ENCODE data around the gene CHST8.

CHST8 gene

DNA sequence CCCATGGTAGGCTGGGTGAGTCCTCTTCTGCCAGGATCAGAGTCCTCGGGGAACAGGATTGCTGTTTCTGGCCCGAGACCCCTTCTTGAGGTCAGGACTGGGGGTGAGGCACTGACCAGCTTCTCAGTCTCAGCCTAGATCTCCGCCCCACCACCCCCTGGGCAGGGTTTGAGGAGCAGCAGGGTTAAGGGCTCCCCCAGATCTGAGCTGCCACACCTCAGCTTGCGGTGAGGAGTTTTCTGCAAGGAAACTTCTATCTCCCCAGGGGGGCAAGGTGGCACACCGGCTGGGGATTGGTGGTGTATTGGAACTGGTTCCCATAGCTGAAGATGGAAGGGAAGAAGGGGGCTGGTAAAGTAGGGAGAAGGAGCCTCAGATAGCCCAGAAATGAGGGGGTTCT, 19.5 kb downstream of the CHST8 start:
- no peak overlapping the region for H3K27ac ChIP-seq
- TF ChIP-seq, protein P1, sequence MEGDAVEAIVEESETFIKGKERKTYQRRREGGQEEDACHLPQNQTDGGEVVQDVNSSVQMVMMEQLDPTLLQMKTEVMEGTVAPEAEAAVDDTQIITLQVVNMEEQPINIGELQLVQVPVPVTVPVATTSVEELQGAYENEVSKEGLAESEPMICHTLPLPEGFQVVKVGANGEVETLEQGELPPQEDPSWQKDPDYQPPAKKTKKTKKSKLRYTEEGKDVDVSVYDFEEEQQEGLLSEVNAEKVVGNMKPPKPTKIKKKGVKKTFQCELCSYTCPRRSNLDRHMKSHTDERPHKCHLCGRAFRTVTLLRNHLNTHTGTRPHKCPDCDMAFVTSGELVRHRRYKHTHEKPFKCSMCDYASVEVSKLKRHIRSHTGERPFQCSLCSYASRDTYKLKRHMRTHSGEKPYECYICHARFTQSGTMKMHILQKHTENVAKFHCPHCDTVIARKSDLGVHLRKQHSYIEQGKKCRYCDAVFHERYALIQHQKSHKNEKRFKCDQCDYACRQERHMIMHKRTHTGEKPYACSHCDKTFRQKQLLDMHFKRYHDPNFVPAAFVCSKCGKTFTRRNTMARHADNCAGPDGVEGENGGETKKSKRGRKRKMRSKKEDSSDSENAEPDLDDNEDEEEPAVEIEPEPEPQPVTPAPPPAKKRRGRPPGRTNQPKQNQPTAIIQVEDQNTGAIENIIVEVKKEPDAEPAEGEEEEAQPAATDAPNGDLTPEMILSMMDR (IDR thresholded peaks at IDR 0.05) = no peak
- H3K4me3 ChIP-seq = no peak overlapping the region
- DNase-seq (ENCODE audit: low spot score) = peak; percentile 60

DNA sequence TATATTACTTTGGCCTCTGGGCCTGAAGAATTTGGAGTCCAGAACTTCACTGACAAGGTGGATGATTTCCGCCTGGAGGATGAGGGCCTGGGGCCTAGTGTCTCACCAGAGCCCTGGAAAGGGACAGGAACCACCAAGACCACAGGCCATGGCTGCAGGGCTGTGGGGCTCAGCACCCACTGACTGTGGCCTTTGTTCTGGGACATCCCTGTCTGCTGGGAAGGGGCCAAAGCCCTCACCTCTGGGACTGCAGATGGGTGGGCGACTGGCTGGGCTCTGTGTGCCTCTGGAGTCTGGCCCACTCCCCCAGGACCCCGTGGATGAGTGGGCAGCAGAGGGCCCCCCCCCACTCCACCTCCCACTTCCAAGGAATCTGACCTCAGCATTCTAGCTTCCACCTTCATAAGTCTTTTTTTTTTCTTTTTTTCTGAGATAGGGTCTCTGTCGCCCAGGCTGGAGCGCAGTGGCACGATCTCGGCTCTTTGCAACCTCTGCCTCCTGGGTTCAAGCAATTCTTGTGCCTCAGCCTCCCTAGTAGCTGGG, 20.3 kb downstream of the CHST8 start:
- Histone ChIP-seq H3K27ac (no peak overlapping the region), H3K4me3 (no peak overlapping the region)
- TF ChIP-seq, protein P1 (IDR thresholded peaks at IDR 0.05) = no peak
- DNase-seq (ENCODE audit: low spot score) = peak; percentile 40

DNA sequence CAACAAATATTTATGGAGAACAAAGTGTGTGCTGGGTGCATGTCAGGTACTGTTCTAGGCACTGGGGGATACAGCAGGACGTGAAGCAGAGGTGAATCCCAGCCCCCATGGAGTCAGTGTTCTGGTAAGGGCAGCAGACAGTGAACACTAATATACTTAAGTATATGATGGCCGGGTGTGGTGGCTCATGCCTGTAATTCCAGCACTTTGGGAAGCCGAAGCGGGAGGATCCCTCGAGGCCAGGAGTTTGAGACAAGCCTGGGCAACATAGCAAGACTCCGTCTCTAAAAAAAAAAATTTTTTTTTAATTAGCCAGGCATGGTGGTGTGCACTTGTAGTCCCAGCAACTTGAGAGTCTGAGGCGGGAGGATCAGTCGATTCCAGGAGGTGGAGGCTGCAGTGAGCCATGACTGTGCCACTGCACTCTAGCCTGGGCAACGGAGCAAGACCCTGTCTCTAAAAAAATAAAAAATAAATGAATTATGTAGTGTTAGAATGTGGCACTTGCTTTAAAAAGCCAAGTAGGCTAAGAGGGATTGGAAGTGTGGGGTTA, 22.6 kb downstream of the CHST8 start:
- TF ChIP-seq, protein P1 (IDR thresholded peaks at IDR 0.05) = no peak
- peak; percentile 14 for DNase-seq (ENCODE audit: low spot score)

DNA sequence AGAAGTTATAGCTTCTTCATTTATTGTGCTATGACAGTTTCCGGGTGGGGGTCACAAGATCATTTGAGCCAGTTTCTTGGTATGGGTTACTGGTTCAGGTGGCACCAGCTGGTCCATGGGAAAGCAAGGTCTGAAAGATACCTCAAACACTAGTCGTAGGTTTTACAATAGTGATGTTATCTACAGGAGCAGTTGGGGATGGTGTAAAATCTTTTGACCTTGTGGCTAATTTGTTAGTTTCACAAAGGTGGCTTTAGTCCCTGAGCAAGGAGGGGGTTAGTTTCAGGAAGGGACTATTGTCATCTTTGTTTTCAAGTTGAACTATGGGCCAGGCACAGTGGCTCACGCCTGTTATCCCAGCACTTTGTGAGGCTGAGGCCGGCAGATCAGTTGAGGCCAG, 24.6 kb downstream of the CHST8 start:
- H3K4me3 ChIP-seq = no peak overlapping the region
- TF ChIP-seq, protein P1 (IDR thresholded peaks at IDR 0.05) = no peak
- no peak overlapping the region for H3K27ac ChIP-seq
- DNase-seq (ENCODE audit: low spot score) = no peak

More for the DNA sequence above, 22.6 kb downstream of the CHST8 start:
- H3K27ac ChIP-seq = no peak overlapping the region
- H3K4me3 ChIP-seq = no peak overlapping the region

DNA sequence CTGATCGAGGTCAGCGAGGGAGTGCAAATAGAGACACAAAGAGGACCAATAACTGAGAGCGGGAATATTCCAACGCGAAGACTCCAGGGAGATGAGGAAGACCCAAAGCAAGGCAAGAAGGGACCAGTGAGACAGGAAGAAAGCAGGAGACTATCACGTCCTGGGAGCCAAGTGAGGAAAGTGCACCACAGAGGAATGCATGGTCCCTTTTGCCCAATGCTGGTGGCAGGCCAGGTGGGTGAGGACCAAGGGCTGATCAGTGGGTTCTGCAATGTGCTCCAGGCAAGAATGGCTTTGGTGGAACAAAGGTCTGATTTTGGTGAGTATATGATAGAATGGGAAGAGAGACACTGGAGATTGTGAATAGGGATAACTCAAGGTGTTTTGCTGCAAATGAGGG, 25.4 kb downstream of the CHST8 start:
- H3K27ac ChIP-seq = no peak overlapping the region
- TF ChIP-seq, protein P1 (IDR thresholded peaks at IDR 0.05) = no peak
- DNase-seq (ENCODE audit: low spot score) = peak; percentile 29
- no peak overlapping the region for H3K4me3 ChIP-seq

DNA sequence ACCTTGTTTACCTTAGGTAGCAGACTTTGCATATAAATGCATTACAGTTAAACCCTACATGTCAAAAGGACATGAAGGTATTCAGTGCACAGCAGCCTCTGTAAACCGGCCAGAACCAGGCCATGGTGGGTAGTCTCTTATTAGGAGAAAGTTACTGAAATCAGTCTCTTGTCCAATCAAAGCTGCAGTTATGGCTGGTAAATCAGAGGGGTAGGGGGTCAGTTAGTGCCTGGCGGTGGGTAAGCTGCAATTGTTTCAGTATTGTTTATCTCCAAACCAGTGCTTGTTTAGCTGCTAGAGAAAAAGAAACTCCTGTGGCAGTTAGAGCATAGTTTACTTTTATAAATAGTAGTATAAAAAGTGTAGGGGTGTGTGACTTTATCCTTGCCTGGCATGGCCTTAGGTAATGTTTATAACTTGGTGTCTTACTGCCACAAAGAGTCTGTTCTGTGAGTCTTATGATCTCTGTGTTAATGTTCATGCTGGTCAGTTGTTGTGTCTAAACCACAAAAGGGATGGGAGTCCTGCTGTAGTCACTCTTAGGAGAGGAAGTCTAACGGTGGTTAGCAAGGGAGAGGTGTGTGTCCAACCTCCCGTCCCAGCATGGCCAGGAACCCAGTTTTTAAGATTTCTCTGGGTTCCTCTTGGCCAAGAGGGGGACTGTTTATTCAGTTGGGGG, 28.0 kb downstream of the CHST8 start:
- Histone ChIP-seq H3K27ac (no peak overlapping the region), H3K4me3 (no peak overlapping the region)
- DNase-seq (ENCODE audit: low spot score) = peak; percentile 31
- TF ChIP-seq, protein P1 (IDR thresholded peaks at IDR 0.05) = no peak

DNA sequence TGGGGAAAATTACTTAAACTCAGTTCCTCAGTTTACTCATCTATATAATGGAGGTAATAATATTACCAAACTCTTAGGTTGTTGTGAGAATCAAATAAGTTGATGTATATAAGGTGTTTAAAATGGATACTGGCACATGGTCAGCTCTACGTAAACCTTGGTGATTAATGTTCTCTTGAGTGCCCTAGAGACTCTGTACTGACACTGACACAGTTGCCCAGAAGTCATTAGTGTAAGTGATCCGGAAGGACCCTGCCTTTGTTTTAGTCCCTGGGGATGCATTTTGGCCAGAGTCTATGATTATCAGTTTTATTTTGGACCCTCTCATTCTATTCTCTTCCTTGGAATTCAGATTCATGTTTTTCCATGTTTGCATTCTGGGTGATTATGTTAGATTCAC, 31.9 kb downstream of the CHST8 start:
- Histone ChIP-seq H3K4me3 (no peak overlapping the region), H3K27ac (no peak overlapping the region)
- TF ChIP-seq, protein P1 (IDR thresholded peaks at IDR 0.05) = no peak
- no peak for DNase-seq (ENCODE audit: low spot score)

Measured in coronary artery (tissue), 2 donors.